Stimulated activated CD8-positive, alpha-beta memory T cell treated with anti-CD3 and anti-CD28 coated beads, Interleukin-7, amount 100 ng/mL, for 24 hours (primary cell): Measurements from ENCODE around the gene OR4D2.

Experiments
- DNase-seq: peaks from one replicate; pipeline ENCODE4 v3.0.0-alpha.2; 2020; ENCODE audit warnings: low read depth

Gene OR4D2

DNA sequence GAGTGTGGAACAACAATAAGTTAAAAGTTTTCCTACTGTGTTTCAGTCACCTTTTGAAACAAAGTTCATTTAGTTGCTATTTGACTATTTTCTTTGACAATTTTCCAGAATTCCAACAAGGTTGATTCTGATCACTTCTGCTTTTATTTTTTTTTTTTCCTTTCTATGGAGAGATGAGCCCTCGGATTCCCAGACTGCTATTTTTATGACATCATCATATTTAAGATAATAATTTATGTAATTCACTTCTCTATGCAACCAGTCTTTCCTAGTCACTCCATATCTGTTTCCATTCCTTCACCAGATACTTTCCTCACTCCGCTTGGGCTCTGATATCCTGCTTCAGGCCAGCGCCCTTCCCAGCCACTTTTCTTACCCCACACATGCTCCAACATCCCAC is 8.1 kb downstream of the OR4D2 start:
- DNase-seq: no peak

DNA sequence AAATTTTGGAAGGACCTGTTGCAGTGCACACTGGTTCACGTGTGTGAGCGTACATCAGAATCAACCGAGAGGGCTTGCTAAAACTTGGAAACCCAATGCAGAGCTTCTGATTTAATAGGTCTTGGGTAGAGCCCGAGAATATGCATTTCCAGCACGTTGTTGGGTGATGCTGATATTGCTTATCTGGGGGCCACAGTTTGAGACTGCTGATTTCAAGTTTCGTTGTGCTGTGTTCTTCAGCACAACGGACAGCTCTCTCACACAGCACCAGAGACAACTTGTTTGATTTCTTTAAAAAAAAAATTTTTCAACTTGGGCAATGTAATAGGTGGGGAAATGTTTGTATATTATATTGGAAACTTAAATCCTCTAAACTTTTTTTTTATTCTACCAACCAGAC is 9.4 kb downstream of the OR4D2 start:
- DNase-seq: no peak

DNA sequence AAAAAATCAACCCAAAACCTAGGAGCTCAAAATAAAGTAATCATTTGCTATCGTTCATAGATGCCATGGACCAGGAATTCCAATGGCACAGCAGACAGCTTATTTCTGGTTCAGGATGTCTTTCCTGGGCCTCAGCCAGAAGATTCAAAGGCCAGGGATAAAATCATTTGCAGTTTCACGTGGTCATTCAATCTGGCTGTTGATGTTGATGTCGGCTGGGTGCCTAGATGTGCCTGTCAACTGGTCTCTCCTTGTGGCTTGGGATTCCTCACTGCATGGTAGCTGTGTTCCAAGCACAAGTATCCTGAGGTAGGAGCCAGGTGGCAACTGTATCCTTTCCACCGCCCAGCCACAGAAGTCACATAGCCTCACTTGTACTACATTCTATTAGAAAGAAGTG is 15.0 kb downstream of the OR4D2 start:
- no peak for DNase-seq

DNA sequence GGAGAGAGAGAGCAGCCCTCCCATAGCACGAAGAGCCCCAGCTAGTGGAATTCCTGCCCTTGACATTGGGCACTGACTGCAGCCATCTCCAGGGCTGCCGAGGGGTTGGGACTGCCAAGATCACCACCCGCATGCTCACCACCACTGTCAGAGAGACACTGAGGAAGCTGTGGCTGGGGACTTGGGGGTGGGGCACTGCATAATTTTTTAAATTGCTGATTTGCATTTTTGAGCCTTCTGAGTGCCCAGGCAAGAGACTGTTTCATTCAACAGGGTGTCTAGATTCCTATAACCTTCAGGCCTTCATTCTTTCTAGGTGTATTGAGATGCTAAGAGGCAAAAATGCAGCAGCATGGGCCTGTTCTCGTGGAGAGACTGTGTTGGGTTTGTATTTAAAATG is 16.7 kb downstream of the OR4D2 start:
- no peak for DNase-seq

DNA sequence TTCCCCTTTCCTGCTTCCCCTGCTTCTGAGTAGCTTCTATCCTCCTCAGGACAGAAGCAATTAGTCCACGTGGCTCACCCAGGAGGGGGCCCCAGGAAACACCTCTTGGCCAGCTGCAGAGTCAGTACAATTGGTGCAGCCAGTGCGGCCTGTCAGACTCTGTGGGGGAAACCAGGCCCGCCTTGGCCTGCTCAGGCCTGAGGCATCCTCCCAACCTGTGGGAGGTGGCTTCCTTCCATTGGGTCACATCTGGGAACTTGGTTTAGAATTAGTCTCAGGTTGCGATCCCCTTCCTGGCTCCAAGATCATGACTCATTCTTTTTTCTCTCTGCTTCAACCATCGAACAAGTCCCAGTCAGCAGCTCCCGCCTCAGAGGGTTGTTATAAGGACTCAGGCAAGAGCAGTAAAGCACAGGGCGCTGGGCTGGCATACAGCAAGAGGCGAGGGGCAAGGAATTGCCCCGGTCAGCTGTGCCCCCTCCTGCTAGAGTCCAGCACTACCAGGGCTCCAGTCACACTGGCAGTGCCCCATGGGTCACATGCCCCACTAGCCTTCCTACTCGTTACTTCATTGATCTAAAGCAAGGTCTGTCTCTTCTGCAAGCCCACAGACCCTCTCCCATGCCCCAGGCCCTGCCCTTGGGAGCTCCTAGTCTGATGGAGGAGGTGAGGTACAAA is 17.7 kb downstream of the OR4D2 start:
- DNase-seq: no peak

DNA sequence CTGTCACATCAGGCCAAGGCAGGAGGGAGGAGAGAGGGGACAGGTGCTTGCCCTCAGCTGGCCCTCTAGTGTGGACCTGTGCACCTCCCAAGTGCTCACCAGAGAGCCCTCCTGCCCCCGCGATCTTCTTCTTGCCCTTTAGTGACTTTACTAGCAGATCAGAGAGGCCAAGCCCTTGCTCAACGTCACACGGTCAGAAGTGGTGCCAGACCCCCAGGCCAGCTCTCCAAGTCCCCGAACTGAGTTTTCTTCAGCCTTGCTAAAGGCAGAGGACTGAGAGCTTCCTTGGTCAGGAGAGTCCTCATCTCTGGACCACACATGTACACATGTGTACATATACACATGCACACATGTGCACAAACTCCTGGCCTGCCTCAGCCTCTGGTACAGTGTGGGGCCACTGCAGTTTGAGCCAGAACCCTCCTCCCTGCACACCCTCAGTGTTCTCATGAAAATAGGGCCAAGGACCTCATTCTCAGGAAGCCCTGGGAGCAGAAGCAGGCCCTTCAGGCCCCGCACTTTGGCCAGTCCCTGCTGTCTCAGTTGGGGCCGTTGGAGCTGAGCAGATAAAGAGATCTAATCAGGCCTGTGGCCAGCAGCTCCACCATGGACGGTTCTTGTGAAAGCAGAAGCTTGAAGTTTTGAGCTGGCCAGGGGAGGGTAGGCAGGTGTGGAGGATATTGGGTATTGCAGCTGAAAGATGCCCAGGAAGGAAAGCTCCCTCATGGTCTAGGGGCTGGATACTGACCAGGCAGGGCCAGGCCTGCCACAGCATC is 18.4 kb downstream of the OR4D2 start:
- DNase-seq: no peak

DNA sequence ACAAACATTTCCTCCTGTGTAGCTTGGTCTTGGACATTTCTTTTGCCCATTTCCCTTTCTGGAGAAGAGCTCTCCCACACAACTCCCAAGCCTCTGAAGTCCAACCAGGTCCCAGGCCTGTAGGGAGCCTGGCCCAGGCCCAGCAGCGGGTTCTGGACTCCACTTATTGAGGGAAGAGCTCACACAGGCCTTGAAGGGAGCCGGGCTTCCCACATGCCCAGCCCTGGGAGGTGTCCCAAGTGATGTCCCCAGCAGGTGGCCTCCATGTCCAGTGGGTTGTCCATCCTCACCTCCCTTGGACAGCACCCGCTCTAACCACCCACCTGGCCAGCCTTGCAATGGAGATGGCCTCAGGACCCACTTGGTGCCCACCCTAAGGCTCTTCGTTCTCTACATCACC is 19.8 kb downstream of the OR4D2 start:
- no peak for DNase-seq

DNA sequence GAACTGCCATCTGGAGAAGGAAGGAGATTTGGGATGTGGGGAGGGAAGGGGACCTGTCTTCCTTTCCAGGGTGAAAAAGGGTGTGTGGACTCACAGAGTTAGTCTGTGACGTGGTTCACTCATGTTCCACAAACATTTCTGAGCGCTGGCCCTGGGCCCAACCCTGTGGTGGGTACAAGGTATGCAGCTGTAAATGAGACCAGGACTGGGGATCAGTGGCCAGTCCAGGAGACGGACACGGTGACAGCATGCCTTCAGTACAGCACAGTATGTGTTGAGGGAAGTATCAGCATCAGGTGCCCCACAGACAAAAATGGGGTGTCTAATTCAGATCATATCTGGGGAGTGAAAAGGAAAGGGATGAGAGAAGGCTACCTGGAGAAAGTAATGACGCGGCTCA is 20.3 kb downstream of the OR4D2 start:
- no peak for DNase-seq

DNA sequence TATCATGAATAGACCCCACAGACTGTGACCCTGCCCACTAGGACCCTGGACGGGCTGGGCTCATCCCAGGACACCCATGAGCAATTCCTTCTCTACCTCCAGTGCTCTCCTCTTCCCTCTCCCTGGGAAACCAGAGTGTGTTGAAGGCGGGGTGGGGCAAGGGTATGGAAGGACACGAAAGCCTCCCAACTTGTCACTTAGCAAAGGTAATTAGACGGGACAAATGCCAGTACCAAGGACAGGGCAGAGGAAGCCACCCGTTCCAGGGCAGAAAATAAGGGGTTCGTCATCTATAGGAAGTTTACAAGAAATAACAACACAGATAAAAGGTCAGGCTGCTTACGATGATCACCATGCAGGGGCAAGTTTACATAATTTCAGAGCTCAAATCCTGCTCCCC is 20.9 kb downstream of the OR4D2 start:
- DNase-seq: no peak

DNA sequence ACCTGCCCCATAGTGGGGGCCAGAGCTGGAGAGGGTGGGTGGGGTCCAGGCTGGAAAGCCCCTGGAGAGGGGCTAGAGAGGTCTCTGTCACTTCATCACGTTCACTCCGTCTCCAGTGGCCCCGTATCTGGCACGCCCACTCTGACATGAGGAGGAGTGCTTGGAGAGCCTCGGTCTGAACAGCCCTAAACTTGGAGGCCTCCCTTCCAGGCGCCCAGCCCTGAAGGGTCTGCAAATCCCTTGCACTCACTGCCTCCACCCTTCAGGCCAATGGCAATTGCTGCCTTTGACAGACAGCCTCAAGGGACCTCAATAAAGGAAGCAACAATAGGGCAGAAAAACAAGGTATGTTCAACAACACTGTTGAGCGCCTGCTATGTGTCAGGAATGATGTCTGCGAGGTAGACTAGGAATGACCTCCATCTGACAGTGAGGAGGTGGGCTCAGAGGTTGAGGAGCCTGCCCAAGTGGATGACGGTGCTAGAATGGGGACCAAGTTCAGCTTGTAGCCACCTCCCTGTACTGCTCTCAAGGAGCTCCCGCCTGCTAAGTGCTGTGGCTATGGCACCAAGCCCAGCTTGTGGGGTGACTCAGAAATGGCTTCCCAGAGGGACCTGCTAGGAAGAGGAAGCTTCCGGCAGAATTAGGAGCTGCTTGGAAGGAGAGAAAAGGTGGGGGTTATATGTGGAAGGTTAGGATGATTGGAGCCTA is 22.8 kb downstream of the OR4D2 start:
- no peak for DNase-seq

DNA sequence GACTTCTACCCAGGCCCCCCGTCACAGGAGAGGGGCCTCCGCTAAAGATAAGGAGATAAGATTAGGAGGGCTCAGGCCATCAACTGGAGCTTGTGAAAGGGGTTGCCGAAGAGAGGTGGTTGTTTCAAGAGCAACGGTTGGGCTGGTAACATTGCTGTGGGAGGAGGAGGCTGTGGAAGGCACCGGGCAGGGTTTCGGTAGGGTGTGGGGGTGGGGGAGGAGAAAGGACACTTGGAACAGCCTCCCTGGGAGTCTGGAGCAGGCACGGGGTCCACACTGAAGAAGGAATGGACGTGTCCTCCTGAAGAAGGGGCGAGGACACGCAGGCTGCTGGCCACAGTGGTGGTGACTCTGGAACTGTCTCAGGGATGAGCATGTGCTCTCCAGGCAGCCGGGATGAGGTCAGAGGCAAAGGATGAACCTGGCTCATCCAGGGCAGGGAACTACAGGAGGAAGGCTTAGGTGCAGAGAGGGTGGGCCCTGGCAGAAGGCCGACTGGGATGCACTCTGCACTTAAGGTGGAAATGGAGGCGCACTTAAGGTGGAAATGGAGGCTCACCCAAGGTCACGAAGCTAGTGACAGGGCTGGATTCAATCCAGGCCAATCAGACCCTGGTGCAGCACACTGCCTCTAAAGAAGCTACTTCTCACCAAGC is 24.6 kb downstream of the OR4D2 start:
- DNase-seq: no peak

DNA sequence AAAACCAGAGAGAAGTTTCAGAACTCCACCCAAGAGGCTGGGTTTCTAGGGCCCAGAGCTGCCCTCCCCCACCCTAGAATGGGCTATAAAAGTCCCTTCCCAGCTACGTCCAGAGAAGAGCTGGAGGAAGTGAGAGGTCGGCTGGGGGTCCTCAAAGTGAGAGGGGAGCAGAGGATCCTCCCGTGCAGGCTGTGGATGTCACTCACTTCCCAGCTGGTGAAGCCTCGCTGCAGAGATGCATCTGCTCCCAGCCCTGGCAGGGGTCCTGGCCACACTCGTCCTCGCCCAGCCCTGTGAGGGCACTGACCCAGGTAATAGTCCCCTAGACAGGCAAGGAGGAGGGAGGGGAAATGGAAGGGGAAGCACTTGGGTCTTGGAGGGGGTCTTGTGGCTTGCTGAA is 25.8 kb downstream of the OR4D2 start, which contains the start of gene EPX:
Gene EPX, plus strand, starts transcription at position 115 of the 400 bp plus-strand sequence. Its CDS starts 121 bp downstream, at position 236.
- DNase-seq: no peak

DNA sequence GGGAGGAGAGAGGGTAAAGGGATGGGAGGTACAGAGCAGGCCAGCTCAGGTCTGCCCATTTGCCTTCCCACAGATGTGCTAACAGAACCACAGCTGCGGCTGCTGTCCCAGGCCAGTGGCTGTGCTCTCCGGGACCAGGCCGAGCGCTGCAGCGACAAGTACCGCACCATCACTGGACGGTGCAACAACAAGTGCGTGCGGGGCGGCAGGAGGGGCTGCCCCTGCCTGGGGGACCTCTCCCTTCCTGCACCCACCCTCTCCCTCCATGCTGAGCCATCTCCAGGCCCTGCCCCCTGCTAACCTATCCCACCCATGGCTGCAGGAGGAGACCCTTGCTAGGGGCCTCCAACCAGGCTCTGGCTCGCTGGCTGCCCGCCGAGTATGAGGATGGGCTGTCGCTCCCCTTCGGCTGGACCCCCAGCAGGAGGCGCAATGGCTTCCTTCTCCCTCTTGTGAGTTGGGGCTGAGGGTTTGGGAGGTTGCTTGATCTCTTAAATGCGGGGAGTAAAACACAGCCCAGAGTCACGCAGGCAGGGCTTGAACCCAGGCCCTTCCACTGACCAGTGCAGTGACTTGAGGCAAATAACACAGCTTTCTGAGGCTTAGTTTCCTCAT is 27.0 kb downstream of the OR4D2 start:
- no peak for DNase-seq

DNA sequence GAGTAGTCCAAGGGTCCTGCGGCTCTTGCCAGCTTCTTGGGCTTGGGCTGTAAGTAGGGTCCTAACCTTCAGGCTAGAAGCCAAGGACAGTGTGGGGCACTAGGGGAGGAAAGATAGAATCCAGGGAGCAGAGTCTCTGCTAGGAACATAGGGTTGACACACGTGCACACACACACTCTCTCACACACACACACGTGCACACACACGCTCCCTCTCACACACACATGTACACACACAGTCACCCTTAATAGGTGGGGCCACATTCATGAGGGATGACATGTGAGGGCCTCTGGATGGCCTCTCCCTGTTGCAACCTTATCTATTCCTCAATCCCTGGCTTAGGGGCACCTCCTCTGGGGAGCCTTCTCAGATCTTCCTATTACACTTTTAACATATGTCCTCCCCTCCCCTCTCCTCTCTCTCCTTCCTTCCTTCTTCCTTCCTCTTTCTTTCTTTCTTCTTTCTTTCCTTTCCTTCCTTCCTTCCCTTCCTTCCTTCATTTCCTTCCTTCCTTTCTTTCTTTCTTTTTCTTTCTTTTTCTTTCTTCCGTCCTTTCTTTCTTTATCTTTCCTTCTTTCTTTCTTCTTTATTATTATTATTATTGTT is 28.8 kb downstream of the OR4D2 start:
- no peak for DNase-seq

DNA sequence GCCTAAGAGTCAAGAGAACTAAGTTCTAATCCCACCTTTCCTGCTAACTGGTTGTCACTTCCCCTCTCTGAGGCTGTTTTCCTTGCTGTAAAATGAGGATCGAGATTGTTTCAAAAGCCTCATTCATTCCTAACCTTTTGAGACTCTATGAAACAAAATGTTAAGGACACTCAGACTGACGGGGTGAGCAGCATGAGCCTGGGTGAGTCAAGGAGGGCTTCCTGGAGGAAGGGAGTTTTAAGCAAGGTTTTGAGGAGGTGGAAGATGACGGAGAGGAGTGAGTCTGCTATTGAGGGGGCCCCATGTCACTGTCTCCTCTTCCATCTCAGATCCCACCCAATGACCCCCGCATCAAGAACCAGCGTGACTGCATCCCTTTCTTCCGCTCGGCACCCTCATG is 29.8 kb downstream of the OR4D2 start:
- no peak for DNase-seq

DNA sequence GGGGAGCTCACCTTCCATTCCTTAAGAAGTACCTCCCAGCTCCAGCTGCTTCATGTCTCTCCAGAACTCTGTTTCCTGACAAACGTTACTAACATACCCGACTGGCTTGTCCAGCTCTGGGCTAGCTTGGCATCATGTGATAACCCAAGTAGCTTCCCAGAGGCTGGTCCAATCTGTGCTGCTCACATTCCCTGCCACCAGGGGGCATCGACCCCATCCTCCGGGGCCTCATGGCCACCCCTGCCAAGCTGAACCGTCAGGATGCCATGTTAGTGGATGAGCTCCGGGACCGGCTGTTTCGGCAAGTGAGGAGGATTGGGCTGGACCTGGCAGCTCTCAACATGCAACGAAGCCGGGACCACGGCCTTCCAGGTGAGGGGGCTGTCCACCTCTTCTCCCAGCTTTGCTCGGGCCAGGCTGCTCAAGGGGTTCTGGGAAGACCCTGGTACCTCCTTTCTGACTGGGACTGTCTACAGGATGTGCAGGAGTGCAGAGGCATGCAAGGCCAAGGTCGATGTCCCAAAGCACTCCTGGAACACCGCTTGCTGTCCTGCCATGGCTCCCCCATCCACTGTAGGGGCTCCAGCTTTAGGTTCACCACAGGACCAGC is 33.3 kb downstream of the OR4D2 start:
- peak; percentile 34 for DNase-seq

DNA sequence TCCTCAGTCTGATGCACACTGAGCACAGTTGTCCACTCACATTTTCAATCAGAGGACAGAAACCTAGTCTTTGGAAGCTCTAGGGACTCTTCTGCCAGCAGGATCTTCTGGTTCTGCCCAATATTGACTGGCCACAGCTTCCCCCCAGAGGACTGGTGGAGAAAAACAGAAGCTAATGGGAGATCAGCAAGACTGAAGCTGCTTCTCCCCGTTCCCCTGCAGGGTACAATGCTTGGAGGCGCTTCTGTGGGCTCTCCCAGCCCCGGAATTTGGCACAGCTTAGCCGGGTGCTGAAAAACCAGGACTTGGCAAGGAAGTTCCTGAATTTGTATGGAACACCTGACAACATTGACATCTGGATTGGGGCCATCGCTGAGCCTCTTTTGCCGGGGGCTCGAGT is 36.1 kb downstream of the OR4D2 start:
- DNase-seq: no peak

DNA sequence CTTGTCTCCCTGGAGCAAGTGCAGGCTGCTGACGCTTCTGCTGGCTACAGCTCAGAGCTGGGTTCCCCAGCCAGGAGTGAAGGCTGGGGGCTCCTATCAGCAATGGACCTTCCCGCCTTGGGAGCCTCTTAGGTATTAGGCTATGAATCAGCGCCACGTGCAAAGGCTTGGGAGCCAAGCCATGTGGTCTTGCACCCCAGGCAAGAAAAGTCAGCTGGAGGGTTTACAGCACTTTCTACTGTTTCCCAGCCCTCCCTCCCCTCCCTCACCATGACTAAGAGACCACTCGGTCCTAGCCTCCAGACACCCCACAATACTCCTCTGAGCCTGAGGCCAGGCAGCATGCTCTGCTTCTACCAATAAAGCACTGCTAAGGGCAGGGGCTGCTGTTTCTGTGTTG is 38.0 kb downstream of the OR4D2 start:
- DNase-seq: no peak

DNA sequence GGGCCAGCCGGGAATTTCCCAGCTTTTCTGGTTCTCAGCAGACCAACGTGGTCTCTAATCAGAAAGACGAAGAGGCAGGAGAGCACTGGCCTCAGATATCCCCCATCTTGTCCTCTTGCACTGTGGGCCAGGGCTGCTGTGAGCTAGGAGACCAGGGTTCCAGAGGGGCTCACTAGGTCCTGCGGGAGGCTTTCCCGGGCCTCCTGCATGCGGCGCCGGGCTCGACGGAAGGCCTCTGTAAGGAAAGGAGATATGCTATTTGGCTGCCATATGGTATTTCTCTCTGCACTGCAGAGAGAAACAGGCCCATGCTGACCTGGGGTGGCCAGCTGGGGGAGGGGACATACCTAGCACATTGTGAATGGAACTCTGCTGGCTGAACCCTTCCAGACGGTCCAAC is 39.2 kb downstream of the OR4D2 start:
- no peak for DNase-seq

DNA sequence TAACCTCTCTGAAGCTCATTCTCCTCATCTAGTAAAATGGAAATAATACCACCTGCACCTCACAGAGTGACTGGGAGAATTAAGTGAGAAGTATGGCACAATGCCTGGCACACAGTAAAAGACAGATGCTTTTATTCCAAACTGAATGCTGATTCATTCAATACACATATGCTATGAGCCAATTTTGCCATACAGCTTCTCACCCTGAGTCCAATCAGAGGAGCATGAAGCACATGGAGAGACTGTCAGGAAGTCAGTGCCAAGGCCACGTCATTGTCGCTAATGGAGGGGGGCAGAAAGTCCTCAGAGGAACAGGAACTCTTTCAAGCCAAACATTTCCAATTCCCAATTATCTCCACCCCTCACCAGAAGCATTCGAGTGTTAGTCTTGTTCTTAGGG is 40.7 kb downstream of the OR4D2 start:
- no peak for DNase-seq

DNA sequence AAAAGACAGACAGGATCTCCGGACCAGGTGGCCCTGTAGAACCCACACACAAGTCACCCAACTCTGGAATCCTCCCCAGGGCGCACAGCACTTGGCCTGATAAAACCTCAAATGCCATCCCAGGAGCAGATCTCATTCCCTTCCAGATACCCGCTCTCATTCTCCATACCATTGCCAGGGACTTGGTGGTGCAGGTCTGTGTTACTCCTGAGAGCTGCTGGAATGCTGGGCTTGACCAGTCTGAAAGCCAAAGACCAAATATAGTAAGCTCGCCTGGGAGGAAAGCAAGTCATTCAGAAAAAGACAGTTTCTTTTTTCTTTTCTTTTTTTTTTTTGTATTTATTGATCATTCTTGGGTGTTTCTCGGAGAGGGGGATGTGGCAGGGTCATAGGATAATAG is 41.6 kb downstream of the OR4D2 start:
- no peak for DNase-seq
